ENCODE data around the gene UBE2D3. TPM values are rescaled to one million over a fixed set of nuclear protein-coding genes. Genes with fewer than 3 reads are reported as not detected.

UBE2D3 gene
- total and polyA plus RNA-seq, 2 experiments from 2014 or later: 277 to 418 TPM

DNA sequence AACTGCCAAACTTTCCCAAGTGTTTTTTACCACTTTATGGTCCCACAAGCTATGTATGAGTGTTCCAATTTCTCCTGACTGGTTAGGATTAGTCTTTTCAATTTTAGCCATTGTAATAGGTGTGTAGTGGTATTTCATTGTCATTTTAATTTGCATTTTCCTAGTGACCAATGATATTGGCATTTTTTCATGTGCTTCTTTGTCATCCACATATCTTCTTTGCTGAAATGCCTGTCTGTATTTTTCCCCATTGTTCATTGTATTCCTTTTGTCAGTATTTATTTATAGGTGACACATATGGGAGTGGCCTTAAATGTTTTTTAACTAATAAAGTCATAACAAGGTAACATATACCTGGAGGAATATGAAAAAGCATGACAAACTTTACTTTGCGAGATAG lies 9.2 kb upstream of the UBE2D3 start:
- no peaks in the 10 kb centered on the region for H3K9me3 ChIP-seq (ENCODE audit: low read depth)
- H3K4me1 ChIP-seq (ENCODE audit: insufficient read depth): no peaks in the 10 kb centered on the region
- no peak for TF ChIP-seq EZH2phosphoT487 (IDR thresholded peaks at IDR 0.05; ENCODE audit: low read depth, severe bottlenecking, unreplicated experiment)
- no peaks in the 10 kb centered on the region for H4K20me1 ChIP-seq (ENCODE audit: insufficient read depth, poor library complexity, severe bottlenecking)
- H3K4me2 ChIP-seq: no peak overlapping the region
- no peaks in the 10 kb centered on the region for H3K9me2 ChIP-seq (replicated peaks; ENCODE audit: insufficient read depth)
- no peak overlapping the region for H3K4me3 ChIP-seq
- H3K36me3 ChIP-seq (replicated peaks; ENCODE audit: insufficient read depth, low read depth): no peaks in the 10 kb centered on the region
- H3K27me3 ChIP-seq: no peaks in the 10 kb centered on the region
- H3K79me2 ChIP-seq: peaks cover 6% of the 10 kb centered on the region
- 98% methylated on average over 1 of the region's 1 CpG for WGBS (ENCODE audit: low lambda C conversion rate, missing lambda C conversion rate)
- no peak for DNase-seq (ENCODE audit: low spot score)
- no peak overlapping the region for H2AFZ ChIP-seq
- H3K27ac ChIP-seq: no peak overlapping the region

DNA sequence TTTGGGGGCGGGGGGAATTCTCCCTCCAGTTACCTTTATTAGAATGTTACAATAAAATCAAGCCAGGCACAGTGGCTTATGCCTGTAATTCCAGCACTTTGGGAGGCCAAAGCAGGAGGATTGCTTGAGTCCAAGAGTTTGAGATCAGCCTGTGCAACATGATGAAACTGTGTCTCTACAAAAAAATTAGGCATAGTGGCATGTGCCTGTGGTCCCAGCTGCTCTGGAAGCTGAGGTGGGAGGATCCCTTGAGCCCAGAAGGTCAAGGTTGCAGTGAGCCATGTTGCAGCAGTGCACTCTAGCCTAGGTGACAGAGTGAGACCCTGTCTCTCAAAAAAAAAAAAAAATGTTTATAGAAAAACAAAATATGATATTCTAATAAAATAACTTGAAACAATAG lies 5.3 kb upstream of the UBE2D3 start:
- H3K4me3 ChIP-seq: no peak overlapping the region
- H4K20me1 ChIP-seq (ENCODE audit: insufficient read depth, poor library complexity, severe bottlenecking): no peaks in the 10 kb centered on the region
- H3K27ac ChIP-seq: no peak overlapping the region
- TF ChIP-seq EZH2 (IDR thresholded peaks at IDR 0.05; ENCODE audit: borderline replicate concordance): no peak
- TF ChIP-seq, protein P1, sequence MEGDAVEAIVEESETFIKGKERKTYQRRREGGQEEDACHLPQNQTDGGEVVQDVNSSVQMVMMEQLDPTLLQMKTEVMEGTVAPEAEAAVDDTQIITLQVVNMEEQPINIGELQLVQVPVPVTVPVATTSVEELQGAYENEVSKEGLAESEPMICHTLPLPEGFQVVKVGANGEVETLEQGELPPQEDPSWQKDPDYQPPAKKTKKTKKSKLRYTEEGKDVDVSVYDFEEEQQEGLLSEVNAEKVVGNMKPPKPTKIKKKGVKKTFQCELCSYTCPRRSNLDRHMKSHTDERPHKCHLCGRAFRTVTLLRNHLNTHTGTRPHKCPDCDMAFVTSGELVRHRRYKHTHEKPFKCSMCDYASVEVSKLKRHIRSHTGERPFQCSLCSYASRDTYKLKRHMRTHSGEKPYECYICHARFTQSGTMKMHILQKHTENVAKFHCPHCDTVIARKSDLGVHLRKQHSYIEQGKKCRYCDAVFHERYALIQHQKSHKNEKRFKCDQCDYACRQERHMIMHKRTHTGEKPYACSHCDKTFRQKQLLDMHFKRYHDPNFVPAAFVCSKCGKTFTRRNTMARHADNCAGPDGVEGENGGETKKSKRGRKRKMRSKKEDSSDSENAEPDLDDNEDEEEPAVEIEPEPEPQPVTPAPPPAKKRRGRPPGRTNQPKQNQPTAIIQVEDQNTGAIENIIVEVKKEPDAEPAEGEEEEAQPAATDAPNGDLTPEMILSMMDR (IDR thresholded peaks at IDR 0.05; ENCODE audit: poor library complexity): no peak
- no peak for TF ChIP-seq EZH2phosphoT487 (IDR thresholded peaks at IDR 0.05; ENCODE audit: low read depth, severe bottlenecking, unreplicated experiment)
- H3K36me3 ChIP-seq (replicated peaks; ENCODE audit: insufficient read depth, low read depth): no peaks in the 10 kb centered on the region
- DNase-seq (ENCODE audit: low spot score): no peak
- H3K4me1 ChIP-seq (ENCODE audit: insufficient read depth): peaks cover 9% of the 10 kb centered on the region
- H3K9me3 ChIP-seq (ENCODE audit: low read depth): no peaks in the 10 kb centered on the region
- H3K27me3 ChIP-seq: no peaks in the 10 kb centered on the region
- H2AFZ ChIP-seq: no peak overlapping the region
- H3K4me2 ChIP-seq: no peak overlapping the region
- H3K79me2 ChIP-seq: peaks cover 28% of the 10 kb centered on the region
- WGBS (ENCODE audit: low lambda C conversion rate, missing lambda C conversion rate): 100% methylated on average over 1 of the region's 1 CpG
- no peaks in the 10 kb centered on the region for H3K9me2 ChIP-seq (replicated peaks; ENCODE audit: insufficient read depth)

DNA sequence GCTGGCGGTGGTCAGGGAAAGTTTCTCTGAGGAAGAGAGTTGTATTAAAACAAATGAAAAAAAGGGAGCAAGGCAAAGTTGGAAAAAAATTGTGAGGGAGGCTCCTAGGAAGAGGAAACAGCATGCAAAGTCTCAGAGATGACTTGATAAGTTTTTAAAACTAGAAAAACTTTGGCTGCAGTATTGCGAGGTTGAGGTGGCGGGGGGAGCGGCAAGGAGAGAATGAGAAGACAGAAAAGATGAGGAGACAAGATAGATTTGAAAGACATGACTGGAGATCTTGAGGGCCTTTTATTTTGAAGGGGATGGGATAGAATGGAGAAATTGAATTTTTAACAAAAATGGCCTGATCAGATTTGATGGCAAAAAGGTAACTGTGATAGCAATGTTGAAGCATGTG lies 4.8 kb upstream of the UBE2D3 start:
- TF ChIP-seq EZH2phosphoT487 (IDR thresholded peaks at IDR 0.05; ENCODE audit: low read depth, severe bottlenecking, unreplicated experiment): no peak
- TF ChIP-seq EZH2 (IDR thresholded peaks at IDR 0.05; ENCODE audit: borderline replicate concordance): no peak
- TF ChIP-seq, protein P1 (IDR thresholded peaks at IDR 0.05; ENCODE audit: poor library complexity): no peak
- H4K20me1 ChIP-seq (ENCODE audit: insufficient read depth, poor library complexity, severe bottlenecking): no peaks in the 10 kb centered on the region
- H3K36me3 ChIP-seq (replicated peaks; ENCODE audit: insufficient read depth, low read depth): no peaks in the 10 kb centered on the region
- H3K4me3 ChIP-seq: no peak overlapping the region
- no peak for DNase-seq (ENCODE audit: low spot score)
- H3K27ac ChIP-seq: no peak overlapping the region
- H3K9me3 ChIP-seq (ENCODE audit: low read depth): no peaks in the 10 kb centered on the region
- WGBS (ENCODE audit: low lambda C conversion rate, missing lambda C conversion rate): 94% methylated on average over 4 of the region's 4 CpGs
- no peak overlapping the region for H2AFZ ChIP-seq
- H3K79me2 ChIP-seq: peaks cover 28% of the 10 kb centered on the region
- H3K27me3 ChIP-seq: no peaks in the 10 kb centered on the region
- peaks cover 9% of the 10 kb centered on the region for H3K4me1 ChIP-seq (ENCODE audit: insufficient read depth)
- H3K9me2 ChIP-seq (replicated peaks; ENCODE audit: insufficient read depth): no peaks in the 10 kb centered on the region
- H3K4me2 ChIP-seq: no peak overlapping the region

DNA sequence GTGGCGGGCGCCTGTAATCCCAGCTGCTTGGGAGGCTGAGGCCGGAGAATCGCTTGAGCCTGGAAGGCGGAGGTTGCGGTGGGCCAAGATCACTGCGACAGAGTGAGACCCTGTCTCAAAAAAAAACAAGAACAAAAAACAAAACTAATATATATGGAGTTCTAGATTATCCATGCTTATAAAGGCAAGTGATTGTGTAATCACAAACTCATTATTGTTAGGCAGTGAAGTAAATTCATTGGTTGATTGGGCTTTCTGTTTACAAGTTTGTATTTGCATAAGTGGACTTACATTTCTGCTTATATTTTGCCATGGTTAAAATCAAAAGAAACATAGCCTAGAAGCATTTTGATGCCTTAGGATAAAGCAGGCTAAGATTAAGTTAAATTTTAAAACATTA lies 2.5 kb upstream of the UBE2D3 start:
- Histone ChIP-seq H3K9me3 (ENCODE audit: low read depth) (no peaks in the 10 kb centered on the region), H3K9me2 (replicated peaks; ENCODE audit: insufficient read depth) (no peaks in the 10 kb centered on the region), H4K20me1 (ENCODE audit: insufficient read depth, poor library complexity, severe bottlenecking) (peaks cover 17% of the 10 kb centered on the region), H3K27ac (peak overlapping the region; percentile 95), H3K36me3 (replicated peaks; ENCODE audit: insufficient read depth, low read depth) (no peaks in the 10 kb centered on the region), H3K4me2 (peak overlapping the region; percentile 75), H2AFZ (no peak overlapping the region), H3K27me3 (no peaks in the 10 kb centered on the region), H3K79me2 (peaks cover 47% of the 10 kb centered on the region), H3K4me3 (no peak overlapping the region), H3K4me1 (ENCODE audit: insufficient read depth) (peaks cover 9% of the 10 kb centered on the region)
- no peak for DNase-seq (ENCODE audit: low spot score)
- 98% methylated on average over 7 of the region's 7 CpGs for WGBS (ENCODE audit: low lambda C conversion rate, missing lambda C conversion rate)
- TF ChIP-seq, protein P1 (IDR thresholded peaks at IDR 0.05; ENCODE audit: poor library complexity): no peak
- TF ChIP-seq EZH2phosphoT487 (IDR thresholded peaks at IDR 0.05; ENCODE audit: low read depth, severe bottlenecking, unreplicated experiment) (no peak), EZH2 (IDR thresholded peaks at IDR 0.05; ENCODE audit: borderline replicate concordance) (no peak)

Measured in hepatocyte (in vitro differentiated cells).